Kidney (tissue), 14 donors: ENCODE data around the gene TPM4. TPM values are rescaled to one million over a fixed set of nuclear protein-coding genes. Genes with fewer than 3 reads are reported as not detected.
A peak's percentile ranks its signal among the peaks of the same experiment; 100 is the strongest.

Source experiments
- DNase-seq, 5 donors: peaks; one replicate each; pipeline ENCODE4 v3.0.0-alpha.2; 2013 to 2020
- FAIRE-seq: peaks from 2 replicates; lab custom pipeline; 2012; peaks lifted over from hg19 to GRCh38; lab: Jason Lieb, UNC
- H3K27ac ChIP-seq, 2 donors: one replicate each; pipeline ENCODE4 v1.7.0; 2013; ENCODE audit warnings: low read depth in 2 of 2, low read length in 2 of 2, inconsistent platforms in 1 of 2
- H3K27me3 ChIP-seq: one replicate; pipeline ENCODE4 v1.7.1; 2013; ENCODE audit warnings: low read length, inconsistent platforms; ENCODE audit not compliant: control insufficient read depth, insufficient read depth
- H3K36me3 ChIP-seq, 3 donors: one replicate each; pipeline versions ENCODE4 v1.7.0 to v1.7.1; 2013; ENCODE audit warnings: low read length in 3 of 3, control low read depth in 1 of 3, inconsistent platforms in 1 of 3; ENCODE audit not compliant: insufficient read depth in 3 of 3, control insufficient read depth in 2 of 3
- H3K4me1 ChIP-seq, 3 donors: one replicate each; pipeline versions ENCODE4 v1.7.0 to v1.7.1; 2013; ENCODE audit warnings: low read length in 3 of 3, inconsistent platforms in 1 of 3, low read depth in 1 of 3; ENCODE audit not compliant: control insufficient read depth in 2 of 3, insufficient read depth in 2 of 3
- H3K4me3 ChIP-seq, 3 donors: one replicate each; pipeline versions ENCODE4 v1.7.0 to v1.8.1; 2013; ENCODE audit warnings: low read length in 3 of 3, control low read depth in 1 of 3, inconsistent platforms in 1 of 3
- H3K9ac ChIP-seq, 3 donors: one replicate each; pipeline versions ENCODE4 v1.7.0 to v1.7.1; 2013; ENCODE audit warnings: low read length in 3 of 3, control low read depth in 1 of 3, inconsistent platforms in 1 of 3
- H3K9me3 ChIP-seq, 3 donors: one replicate each; pipeline versions ENCODE4 v1.7.0 to v1.7.1; 2013; ENCODE audit warnings: low read length in 3 of 3, control low read depth in 1 of 3, inconsistent platforms in 1 of 3; ENCODE audit not compliant: control insufficient read depth in 2 of 3, insufficient read depth in 1 of 3
- intact Hi-C: fragments of 100-400 bp; cut with DNase I; formaldehyde crosslinking; loops from one replicate; pipeline ENCODE4 v1.11.1; 2022
- polyA plus RNA-seq: library from polyadenylated mRNA; stranded (reverse); fragments of 350-450 nt; fragmentation: Illumina TruSeq; extraction: RNeasy Lipid Tissue Mini Kit (QIAGEN cat#74804); gene quantifications from one replicate; pipeline ENCODE4 v1.2.3, GENCODE V29; 2014; ENCODE audit warnings: low read depth, low replicate concordance; ENCODE audit not compliant: insufficient read depth
- total RNA-seq: library from RNA; stranded (reverse); fragmentation: NEBNext Ultra II Directional; extraction: Animal tissue kit (Norgen Biotek cat#: 25700); gene quantifications from one replicate; pipeline ENCODE4 v1.2.1, GENCODE V29; 2021
- TF ChIP-seq, protein P1 (sequence below): IDR thresholded peaks from 3 replicates; pipeline ENCODE4 v1.5.1; 2012; ENCODE audit warnings: mild to moderate bottlenecking, moderate library complexity, borderline replicate concordance; ENCODE audit not compliant: insufficient read depth; ENCODE audit errors: extremely low read depth
- donor health status: control.
- donor health status: control.
- donor health status: control.
- donor health status: control.
- donor health status: control.
- donor health status: DM: yes; HTN: yes; CAD: no.
- donor health status: Normal renal cell carcinoma (clear cell type).

Gene TPM4
- total and polyA plus RNA-seq, 2 donors from 2014 or later: 132 to 273 TPM

DNA sequence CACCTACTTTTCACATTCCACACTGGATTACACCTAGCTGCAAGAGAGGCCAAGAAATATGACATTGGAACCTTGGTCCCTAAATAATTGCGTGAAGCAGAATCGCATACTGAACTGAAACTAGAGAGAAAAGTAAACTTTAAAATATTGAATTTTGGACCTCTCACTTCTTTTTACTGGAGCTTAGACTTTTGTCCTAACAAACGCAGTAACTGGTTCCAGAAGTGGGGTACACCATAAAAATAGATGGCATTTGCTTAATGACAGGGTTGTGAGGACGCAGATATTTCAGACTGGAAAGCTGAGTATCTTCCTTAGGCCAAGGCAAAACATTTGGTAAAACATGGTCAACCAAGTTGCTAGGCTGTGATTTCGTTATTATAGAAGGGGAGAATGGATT is 19.2 kb upstream of the TPM4 start:
- intact Hi-C loops: no loop called here
- DNase-seq (no peak), FAIRE-seq (no peak)
- Histone ChIP-seq H3K9ac (no peak overlapping the region), H3K4me3 (no peak overlapping the region), H3K4me1 (no peaks in the 10 kb centered on the region), H3K27me3 (no peaks in the 10 kb centered on the region), H3K36me3 (no peaks in the 10 kb centered on the region), H3K27ac (no peak overlapping the region), H3K9me3 (peaks cover 0 to 11% (median 0%) of the 10 kb centered on the region in 3 donors)
- TF ChIP-seq, protein P1, sequence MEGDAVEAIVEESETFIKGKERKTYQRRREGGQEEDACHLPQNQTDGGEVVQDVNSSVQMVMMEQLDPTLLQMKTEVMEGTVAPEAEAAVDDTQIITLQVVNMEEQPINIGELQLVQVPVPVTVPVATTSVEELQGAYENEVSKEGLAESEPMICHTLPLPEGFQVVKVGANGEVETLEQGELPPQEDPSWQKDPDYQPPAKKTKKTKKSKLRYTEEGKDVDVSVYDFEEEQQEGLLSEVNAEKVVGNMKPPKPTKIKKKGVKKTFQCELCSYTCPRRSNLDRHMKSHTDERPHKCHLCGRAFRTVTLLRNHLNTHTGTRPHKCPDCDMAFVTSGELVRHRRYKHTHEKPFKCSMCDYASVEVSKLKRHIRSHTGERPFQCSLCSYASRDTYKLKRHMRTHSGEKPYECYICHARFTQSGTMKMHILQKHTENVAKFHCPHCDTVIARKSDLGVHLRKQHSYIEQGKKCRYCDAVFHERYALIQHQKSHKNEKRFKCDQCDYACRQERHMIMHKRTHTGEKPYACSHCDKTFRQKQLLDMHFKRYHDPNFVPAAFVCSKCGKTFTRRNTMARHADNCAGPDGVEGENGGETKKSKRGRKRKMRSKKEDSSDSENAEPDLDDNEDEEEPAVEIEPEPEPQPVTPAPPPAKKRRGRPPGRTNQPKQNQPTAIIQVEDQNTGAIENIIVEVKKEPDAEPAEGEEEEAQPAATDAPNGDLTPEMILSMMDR: no peak

DNA sequence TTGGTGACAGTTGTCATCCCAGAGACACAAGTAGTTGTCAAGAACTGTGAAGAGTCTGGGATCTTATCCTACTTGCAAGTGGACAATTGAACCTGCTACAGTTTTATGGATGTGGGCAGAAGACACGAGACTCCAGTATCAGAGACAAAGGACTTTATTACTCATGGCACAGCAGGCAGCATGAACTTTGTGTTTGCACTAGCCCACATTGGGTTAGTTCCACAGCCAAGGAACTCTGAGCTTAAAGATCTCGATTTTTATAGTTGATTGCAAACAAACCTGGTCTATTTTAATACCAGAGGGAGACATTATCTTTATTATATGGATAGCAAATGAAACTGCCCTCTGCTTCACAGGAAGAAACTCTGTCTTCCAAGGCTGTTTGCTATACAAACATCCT is 16.0 kb upstream of the TPM4 start:
- Histone ChIP-seq H3K27ac (no peak overlapping the region), H3K9me3 (peaks cover 0 to 15% (median 0%) of the 10 kb centered on the region in 3 donors), H3K4me1 (no peaks in the 10 kb centered on the region), H3K27me3 (no peaks in the 10 kb centered on the region), H3K4me3 (no peak overlapping the region), H3K36me3 (no peaks in the 10 kb centered on the region), H3K9ac (no peak overlapping the region)
- FAIRE-seq (no peak), DNase-seq (no peak)
- intact Hi-C loops: no loop called here
- TF ChIP-seq, protein P1: no peak

DNA sequence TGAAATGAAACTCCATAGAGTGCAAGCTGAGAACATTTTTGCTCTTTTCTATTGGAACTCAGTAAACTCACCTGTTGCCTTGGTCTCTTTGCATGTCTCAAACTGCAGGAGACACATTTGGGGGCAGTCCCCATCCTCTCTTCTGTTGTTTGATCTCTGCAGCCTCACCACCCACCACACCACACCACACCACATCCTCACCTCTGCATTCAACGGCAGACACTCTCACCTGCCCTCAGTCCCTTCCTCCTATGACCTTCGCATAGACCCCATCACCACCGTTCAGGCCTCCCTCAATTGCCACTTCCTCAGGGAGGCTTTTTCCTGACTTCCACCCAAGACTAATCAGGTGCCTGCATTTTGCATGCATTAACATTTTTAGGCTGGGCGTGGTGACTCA is 14.4 kb upstream of the TPM4 start:
- no peaks in the 10 kb centered on the region for H3K36me3 ChIP-seq
- peak in 1 of 5 donors; percentile 14 for DNase-seq
- H3K4me3 ChIP-seq: no peak overlapping the region
- no peak for FAIRE-seq
- intact Hi-C loops: no loop called here
- TF ChIP-seq, protein P1: no peak
- no peak overlapping the region for H3K27ac ChIP-seq
- H3K27me3 ChIP-seq: no peaks in the 10 kb centered on the region
- peaks cover 0 to 15% (median 0%) of the 10 kb centered on the region in 3 donors for H3K9me3 ChIP-seq
- no peak overlapping the region for H3K9ac ChIP-seq
- no peaks in the 10 kb centered on the region for H3K4me1 ChIP-seq

DNA sequence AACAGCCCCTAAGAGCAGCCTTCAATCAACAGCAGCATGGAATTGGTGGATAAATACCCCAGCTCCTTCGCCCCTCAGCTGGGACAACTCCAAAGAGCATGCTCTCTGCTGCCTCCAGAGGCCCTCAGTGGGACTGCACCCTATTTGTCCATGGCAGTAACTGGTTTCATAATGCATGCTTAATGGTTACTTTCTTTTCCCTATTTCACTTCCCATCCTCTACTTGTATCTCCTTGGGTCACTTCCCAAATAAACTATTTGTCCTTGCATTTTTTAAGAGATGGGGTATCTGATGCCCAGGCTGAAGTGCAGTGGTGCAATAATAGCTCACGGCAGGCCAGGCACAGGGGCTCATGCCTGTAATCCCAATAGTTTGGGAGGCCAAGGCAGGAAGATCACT is 13.5 kb upstream of the TPM4 start:
- intact Hi-C loops: no loop called here
- DNase-seq: peak in 2 of 5 donors; percentile 40 to 53
- H3K36me3 ChIP-seq: no peaks in the 10 kb centered on the region
- H3K4me3 ChIP-seq: no peak overlapping the region
- no peak for FAIRE-seq
- H3K9me3 ChIP-seq: peaks cover 0 to 9% (median 0%) of the 10 kb centered on the region in 3 donors
- no peaks in the 10 kb centered on the region for H3K4me1 ChIP-seq
- no peak overlapping the region for H3K27ac ChIP-seq
- H3K9ac ChIP-seq: no peak overlapping the region
- TF ChIP-seq, protein P1: peak; percentile 61
- no peaks in the 10 kb centered on the region for H3K27me3 ChIP-seq
